Fibroblast of pulmonary artery (primary cell): ENCODE results near the gene EPS15.

Experiments
- DNase-seq: peaks from one replicate; pipeline ENCODE4 v3.0.0-alpha.2; 2010; ENCODE audit warnings: low read depth
- H3K4me3 ChIP-seq: replicated peaks from 2 replicates; pipeline ENCODE4 v1.5.1; 2011; ENCODE audit warnings: low read depth, mild to moderate bottlenecking, control low read depth, low read length, moderate library complexity
- CTCF ChIP-seq: IDR thresholded peaks from 2 replicates; pipeline ENCODE4 v1.5.1; 2011; ENCODE audit warnings: mild to moderate bottlenecking, control low read depth, low read length, inconsistent platforms; ENCODE audit errors: missing control alignments

Gene EPS15

GRCh38 chr1:51316846-51317120, 202.3 kb downstream of the EPS15 start:
- no peak for TF ChIP-seq CTCF
- DNase-seq, result no peak
- no peak overlapping the region for H3K4me3 ChIP-seq

- DNase-seq, result no peak
- H3K4me3 ChIP-seq, result no peak overlapping the region
- TF ChIP-seq CTCF, result no peak
Observed at GRCh38 chr1:51316113-51316845, 202.8 kb downstream of the EPS15 start.

- H3K4me3 ChIP-seq, result no peak overlapping the region
- DNase-seq, result no peak
- TF ChIP-seq CTCF, result no peak
Observed at GRCh38 chr1:51314974-51315373, 204.1 kb downstream of the EPS15 start.

GRCh38 chr1:51313961-51314777, 204.9 kb downstream of the EPS15 start:
- TF ChIP-seq CTCF, result no peak
- no peak overlapping the region for H3K4me3 ChIP-seq
- peak; percentile 86 for DNase-seq

GRCh38 chr1:51313268-51313852, 205.7 kb downstream of the EPS15 start:
- no peak for DNase-seq
- H3K4me3 ChIP-seq, result no peak overlapping the region
- peak; percentile 14 for TF ChIP-seq CTCF

GRCh38 chr1:51312718-51313117, 206.3 kb downstream of the EPS15 start:
- TF ChIP-seq CTCF, result no peak
- no peak for DNase-seq
- H3K4me3 ChIP-seq, result no peak overlapping the region
